ENCODE data around the gene CACNA2D1.

- TF ChIP-seq POLR2A (IDR thresholded peaks at IDR 0.05; ENCODE audit: extremely low read depth, insufficient read length) (no peak), CTCF (IDR thresholded peaks at IDR 0.05; ENCODE audit: low read depth, low read length) (no peak)
These were observed 281.3 kb downstream of the CACNA2D1 start for GRCh38 chr7:82162289-82162688.
